OCI-LY3 (cell line): Measurements from ENCODE around the gene VEZT.

Experiments used
- H2AFZ ChIP-seq: fragments of 200-600, 300-600 bp; shearing (Covaris generic); 2 replicates; pipeline ENCODE4 v1.6.0; 2014; ENCODE audit warnings: antibody characterized with exemption, low read depth, low read length
- H3K27ac ChIP-seq: fragments of 200-600, 300-600 bp; sonication (generic); 2 replicates; pipeline ENCODE4 v1.5.1; 2014; ENCODE audit warnings: mild to moderate bottlenecking, low read length, moderate library complexity, mixed read lengths
- H3K27me3 ChIP-seq: fragments of 200-600, 300-600 bp; sonication (generic); 2 replicates; pipeline ENCODE4 v1.6.1; 2014; ENCODE audit warnings: low read depth, low read length, mixed read lengths
- H3K36me3 ChIP-seq: fragments of 200-600, 300-600 bp; sonication (generic); replicated peaks from 2 replicates; pipeline ENCODE3; 2014; ENCODE audit warnings: low read depth, low read length, mixed read lengths
- H3K4me1 ChIP-seq: fragments of 300-600, 200-600 bp; sonication (generic); 2 replicates; pipeline ENCODE4 v1.6.1; 2014; ENCODE audit warnings: low read length, mixed read lengths
- H3K4me2 ChIP-seq: fragments of 200-600, 300-600 bp; sonication (generic); 2 replicates; pipeline ENCODE4 v1.6.1; 2014; ENCODE audit warnings: low read length, mixed read lengths
- H3K4me3 ChIP-seq: fragments of 300-600, 200-600 bp; sonication (generic); 2 replicates; pipeline ENCODE4 v1.5.1; 2014; ENCODE audit warnings: antibody characterized with exemption, mild to moderate bottlenecking, low read length, moderate library complexity
- H3K79me2 ChIP-seq: fragments of 300-600, 200-600 bp; shearing (Covaris generic); 2 replicates; pipeline ENCODE4 v1.6.1; 2014; ENCODE audit warnings: mild to moderate bottlenecking, low read length, mixed read lengths
- H3K9ac ChIP-seq: fragments of 300-600, 200-600 bp; shearing (Covaris generic); 2 replicates; pipeline ENCODE4 v1.6.0; 2014; ENCODE audit warnings: mild to moderate bottlenecking, low read length, moderate library complexity
- H3K9me3 ChIP-seq: fragments of 200-600, 300-600 bp; shearing (Covaris generic); 2 replicates; pipeline ENCODE4 v1.6.1; 2014; ENCODE audit warnings: low read length, mixed read lengths; ENCODE audit not compliant: insufficient read depth
- H4K20me1 ChIP-seq: fragments of 200-600, 300-600 bp; sonication (generic); 2 replicates; pipeline ENCODE4 v1.6.1; 2016; ENCODE audit warnings: low read length, mixed read lengths; ENCODE audit not compliant: insufficient read depth
- EZH2phosphoT487 ChIP-seq: fragments of 200-600 bp; shearing (Covaris generic); IDR thresholded peaks from 2 replicates; pipeline ENCODE4 v1.6.1; 2018; ENCODE audit warnings: antibody characterized with exemption, mixed run types, low read depth
- TF ChIP-seq, protein P1 (sequence below): fragments of 200-600, 300-600 bp; sonication (generic); IDR thresholded peaks from 2 replicates; pipeline ENCODE4 v1.5.1; 2014; ENCODE audit warnings: antibody characterized with exemption, low read length, low read depth

Gene VEZT

DNA sequence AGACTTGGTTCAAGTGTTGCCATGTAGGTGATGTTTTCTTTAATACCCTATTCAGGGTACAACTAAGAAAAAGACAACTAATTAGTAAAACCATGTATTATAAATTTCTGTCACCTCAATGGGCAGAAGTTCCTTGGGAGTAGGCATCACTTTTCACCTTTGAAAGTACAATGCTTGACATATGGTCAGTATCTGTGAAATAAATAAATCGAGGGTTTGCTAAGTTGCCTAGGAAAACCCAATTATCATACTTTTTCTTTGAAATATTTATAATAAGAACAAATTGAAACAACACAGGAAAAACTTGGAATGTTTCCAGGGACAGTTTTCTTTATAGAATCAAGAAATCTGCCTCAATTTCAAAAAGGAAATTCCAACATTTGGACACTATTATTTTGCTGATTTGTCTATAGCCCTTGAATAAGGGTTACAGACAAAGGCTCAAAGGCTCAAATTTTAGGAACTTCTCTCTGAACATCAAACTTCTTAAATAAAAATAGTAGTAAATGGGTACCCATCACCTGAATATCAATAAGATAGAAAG, 14.0 kb upstream of the VEZT start:
- no peak overlapping the region for H3K4me3 ChIP-seq
- no peak overlapping the region for H3K27ac ChIP-seq
- H3K36me3 ChIP-seq = no peaks in the 10 kb centered on the region
- no peak overlapping the region for H2AFZ ChIP-seq
- no peaks in the 10 kb centered on the region for H3K9me3 ChIP-seq
- TF ChIP-seq EZH2phosphoT487 = no peak
- TF ChIP-seq, protein P1, sequence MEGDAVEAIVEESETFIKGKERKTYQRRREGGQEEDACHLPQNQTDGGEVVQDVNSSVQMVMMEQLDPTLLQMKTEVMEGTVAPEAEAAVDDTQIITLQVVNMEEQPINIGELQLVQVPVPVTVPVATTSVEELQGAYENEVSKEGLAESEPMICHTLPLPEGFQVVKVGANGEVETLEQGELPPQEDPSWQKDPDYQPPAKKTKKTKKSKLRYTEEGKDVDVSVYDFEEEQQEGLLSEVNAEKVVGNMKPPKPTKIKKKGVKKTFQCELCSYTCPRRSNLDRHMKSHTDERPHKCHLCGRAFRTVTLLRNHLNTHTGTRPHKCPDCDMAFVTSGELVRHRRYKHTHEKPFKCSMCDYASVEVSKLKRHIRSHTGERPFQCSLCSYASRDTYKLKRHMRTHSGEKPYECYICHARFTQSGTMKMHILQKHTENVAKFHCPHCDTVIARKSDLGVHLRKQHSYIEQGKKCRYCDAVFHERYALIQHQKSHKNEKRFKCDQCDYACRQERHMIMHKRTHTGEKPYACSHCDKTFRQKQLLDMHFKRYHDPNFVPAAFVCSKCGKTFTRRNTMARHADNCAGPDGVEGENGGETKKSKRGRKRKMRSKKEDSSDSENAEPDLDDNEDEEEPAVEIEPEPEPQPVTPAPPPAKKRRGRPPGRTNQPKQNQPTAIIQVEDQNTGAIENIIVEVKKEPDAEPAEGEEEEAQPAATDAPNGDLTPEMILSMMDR = no peak
- H3K4me2 ChIP-seq = no peak overlapping the region
- no peaks in the 10 kb centered on the region for H3K79me2 ChIP-seq
- no peak overlapping the region for H3K9ac ChIP-seq
- H4K20me1 ChIP-seq = no peaks in the 10 kb centered on the region
- H3K4me1 ChIP-seq = no peaks in the 10 kb centered on the region
- H3K27me3 ChIP-seq = no peaks in the 10 kb centered on the region

DNA sequence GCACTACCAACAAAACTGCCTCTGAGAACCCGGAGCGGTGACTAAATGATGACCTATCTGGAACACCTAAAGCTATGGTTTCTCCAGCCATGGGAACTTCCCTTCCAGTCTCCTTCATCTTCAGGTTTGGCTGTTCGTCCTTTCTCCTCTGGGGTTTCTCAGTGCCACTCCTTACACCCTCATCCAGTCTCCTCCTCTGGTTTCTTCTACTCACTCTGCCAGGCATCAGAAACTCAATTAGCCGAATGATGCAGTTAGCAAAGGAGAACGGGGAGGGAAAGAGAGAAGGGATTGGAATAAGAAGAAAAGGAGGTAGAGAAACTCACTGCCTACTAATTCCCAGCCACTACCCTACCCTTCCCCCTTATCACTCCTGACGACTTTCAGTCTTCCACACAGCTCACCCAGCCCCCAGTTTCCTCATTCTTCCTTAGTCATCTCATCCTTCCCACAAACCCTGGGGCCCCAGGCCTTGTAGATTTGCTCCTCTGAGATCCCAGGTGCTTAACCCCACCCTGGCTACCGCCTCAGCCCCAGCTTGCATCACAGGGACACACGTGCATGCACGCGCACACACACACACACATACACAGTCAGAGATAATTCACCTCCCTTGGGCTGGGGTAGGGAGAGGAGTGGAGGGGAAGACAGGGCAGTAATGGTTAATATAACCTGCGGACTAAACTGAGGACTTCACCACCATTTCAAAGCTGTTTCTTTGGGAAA, 13.3 kb upstream of the VEZT start:
- TF ChIP-seq EZH2phosphoT487 = no peak
- no peaks in the 10 kb centered on the region for H4K20me1 ChIP-seq
- no peaks in the 10 kb centered on the region for H3K36me3 ChIP-seq
- H3K27me3 ChIP-seq = peaks cover under 1% of the 10 kb centered on the region; the same call in 1 of the 2 replicates
- H3K27ac ChIP-seq = no peak overlapping the region
- no peak overlapping the region for H2AFZ ChIP-seq
- H3K4me2 ChIP-seq = no peak overlapping the region
- no peaks in the 10 kb centered on the region for H3K79me2 ChIP-seq
- no peaks in the 10 kb centered on the region for H3K4me1 ChIP-seq
- no peak overlapping the region for H3K4me3 ChIP-seq
- no peak overlapping the region for H3K9ac ChIP-seq
- no peaks in the 10 kb centered on the region for H3K9me3 ChIP-seq

DNA sequence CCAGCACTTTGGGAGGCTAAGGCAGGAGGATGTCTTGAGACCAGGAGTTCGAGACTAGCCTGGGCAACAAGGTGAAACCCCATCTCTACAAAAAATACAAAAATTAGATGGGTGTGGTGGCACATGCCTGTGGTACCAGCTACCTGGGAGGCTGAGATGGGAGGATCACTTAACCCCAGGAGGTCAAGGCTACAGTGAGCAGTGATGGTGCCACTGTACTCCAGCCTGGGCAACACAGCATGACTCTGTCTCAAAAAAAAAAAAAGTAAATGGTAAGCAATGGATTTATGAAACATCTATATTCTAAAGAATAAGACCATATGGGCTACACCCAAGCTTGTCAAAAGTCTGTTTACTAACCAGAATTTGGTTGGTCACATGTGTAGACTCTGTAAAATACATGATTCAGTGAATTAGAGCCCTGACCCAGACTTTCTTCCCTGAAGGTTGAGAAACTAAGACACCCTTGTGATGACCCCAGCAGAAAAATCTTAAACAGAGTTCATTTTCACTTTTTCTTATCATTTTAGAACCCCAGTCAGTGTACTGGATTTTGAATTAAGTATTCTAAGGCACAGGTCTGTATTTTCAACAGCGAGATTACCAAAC, 12.5 kb upstream of the VEZT start:
- no peak overlapping the region for H3K9ac ChIP-seq
- H3K4me1 ChIP-seq = no peaks in the 10 kb centered on the region
- no peak overlapping the region for H2AFZ ChIP-seq
- H3K27me3 ChIP-seq = peaks cover 8% of the 10 kb centered on the region
- H3K36me3 ChIP-seq = no peaks in the 10 kb centered on the region
- TF ChIP-seq EZH2phosphoT487 = no peak
- TF ChIP-seq, protein P1 = no peak
- no peak overlapping the region for H3K27ac ChIP-seq
- H3K79me2 ChIP-seq = no peaks in the 10 kb centered on the region
- no peaks in the 10 kb centered on the region for H3K9me3 ChIP-seq
- no peak overlapping the region for H3K4me3 ChIP-seq
- H3K4me2 ChIP-seq = no peak overlapping the region
- H4K20me1 ChIP-seq = no peaks in the 10 kb centered on the region

DNA sequence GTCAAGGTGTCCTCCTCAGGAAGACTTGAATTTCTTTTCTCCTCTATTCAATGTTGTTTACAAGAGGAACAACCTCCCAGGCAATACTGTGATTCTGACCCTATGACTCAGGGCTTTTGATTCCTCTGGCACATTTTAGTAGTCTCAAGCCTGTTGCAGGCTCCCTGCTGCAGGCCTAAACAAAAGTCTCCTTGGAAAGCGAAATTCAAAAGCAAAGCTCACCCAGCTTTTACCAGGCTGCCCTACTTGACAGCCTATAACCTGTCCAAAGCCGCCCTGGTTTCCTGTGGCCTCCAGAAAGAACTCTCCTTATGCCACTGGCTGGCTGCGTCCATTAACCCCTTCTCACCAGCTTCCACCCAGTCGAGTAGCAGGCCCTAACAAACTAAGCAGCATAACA, 11.9 kb upstream of the VEZT start:
- H3K4me2 ChIP-seq = no peak overlapping the region
- no peaks in the 10 kb centered on the region for H4K20me1 ChIP-seq
- no peaks in the 10 kb centered on the region for H3K9me3 ChIP-seq
- no peaks in the 10 kb centered on the region for H3K79me2 ChIP-seq
- H3K36me3 ChIP-seq = no peaks in the 10 kb centered on the region
- no peak overlapping the region for H3K27ac ChIP-seq
- H2AFZ ChIP-seq = no peak overlapping the region
- H3K4me1 ChIP-seq = no peaks in the 10 kb centered on the region
- TF ChIP-seq EZH2phosphoT487 = no peak
- TF ChIP-seq, protein P1 = no peak
- no peak overlapping the region for H3K9ac ChIP-seq
- no peak overlapping the region for H3K4me3 ChIP-seq
- peaks cover 14% of the 10 kb centered on the region for H3K27me3 ChIP-seq
